HG02759 (cell line): ENCODE measurements around the gene ROBO2.

ENCODE experiments used
- ATAC-seq: cut with Tn5 transposase; IDR thresholded peaks from one replicate; pipeline ENCODE4 v1.9.1; 2021; ENCODE audit warnings: mild to moderate bottlenecking, moderate library complexity; ENCODE audit not compliant: unreplicated experiment

Gene ROBO2

GRCh38 chr3:77052733-77053670 is 13.1 kb downstream of the ROBO2 start:
- no peak for ATAC-seq

DNA sequence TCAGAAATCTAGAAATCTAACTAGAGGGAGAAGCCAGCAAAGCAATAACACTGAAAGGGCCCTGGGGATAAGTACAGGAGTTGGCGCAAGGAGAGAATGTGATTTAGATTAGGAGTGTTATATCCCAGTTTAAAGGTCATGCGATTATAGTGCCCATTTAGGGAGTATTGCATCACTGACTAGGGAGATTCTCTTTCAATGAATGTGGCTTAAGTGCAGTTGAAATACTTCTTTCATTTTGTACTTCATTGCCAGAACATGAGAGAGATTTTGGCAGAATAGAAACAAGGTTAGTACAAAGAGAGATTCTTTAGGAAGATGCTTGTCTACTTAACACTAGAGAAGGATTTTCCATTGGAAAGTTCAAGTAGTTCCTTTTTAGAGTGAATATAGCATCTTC is 13.9 kb downstream of the ROBO2 start:
- ATAC-seq = no peak

- ATAC-seq = no peak
Observed at GRCh38 chr3:77055841-77056341, 16.0 kb downstream of the ROBO2 start.

GRCh38 chr3:77059354-77059753 is 19.5 kb downstream of the ROBO2 start:
- ATAC-seq = no peak

DNA sequence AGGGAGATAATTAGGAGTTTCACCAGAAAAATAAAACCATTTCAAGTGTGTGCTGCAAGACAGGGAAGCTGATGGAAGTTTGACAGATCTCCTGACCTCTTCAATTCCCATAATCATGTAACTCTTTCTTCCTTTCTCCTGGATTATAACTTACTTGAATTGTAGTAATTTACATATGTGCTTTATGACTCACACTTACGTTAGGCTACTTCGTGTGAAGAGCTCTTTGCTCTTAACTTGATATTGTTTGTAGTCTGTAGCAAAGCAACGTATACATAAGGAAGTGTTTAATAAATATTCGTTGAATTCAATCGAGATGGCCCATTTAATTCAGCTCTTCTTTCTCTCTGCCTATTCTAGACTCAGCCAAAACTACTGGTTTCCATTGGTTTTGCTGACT is 23.5 kb downstream of the ROBO2 start:
- no peak for ATAC-seq

DNA sequence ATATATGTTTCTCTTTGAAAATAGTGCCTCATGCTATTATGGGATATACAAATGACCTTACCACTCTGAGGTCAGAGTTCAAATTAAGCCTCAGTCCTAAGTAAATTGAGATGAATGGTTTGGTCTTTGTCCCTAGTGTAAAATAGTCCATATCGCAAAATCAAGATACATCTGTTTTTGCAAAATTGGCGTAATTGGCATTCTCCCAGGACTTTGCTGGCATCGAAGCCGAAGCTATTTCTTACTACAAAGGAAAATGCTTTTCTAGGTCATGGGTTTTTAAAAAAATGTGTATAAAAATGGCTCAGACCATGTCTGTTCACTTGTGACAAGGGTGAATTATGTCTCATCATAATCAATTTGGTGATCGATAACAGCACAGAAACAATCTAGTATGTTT is 25.9 kb downstream of the ROBO2 start:
- no peak for ATAC-seq

DNA sequence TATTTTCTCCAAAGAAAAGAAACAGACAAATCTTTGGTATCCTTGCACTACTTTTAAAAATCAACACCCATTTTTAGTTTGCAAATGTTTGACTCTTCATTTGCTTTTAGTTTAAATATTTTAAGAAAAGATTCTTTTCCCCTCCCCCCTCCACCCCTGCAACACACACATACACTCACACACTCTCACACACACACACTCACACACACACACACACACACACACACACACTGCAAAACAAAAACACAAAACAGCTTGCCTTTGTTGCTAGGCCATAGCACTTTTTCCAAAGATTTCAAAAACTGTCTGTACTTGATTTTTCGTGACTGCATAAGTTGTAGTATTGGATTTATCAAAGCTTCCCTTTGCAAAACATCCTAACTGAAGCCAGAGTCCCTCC is 26.9 kb downstream of the ROBO2 start:
- ATAC-seq = no peak

DNA sequence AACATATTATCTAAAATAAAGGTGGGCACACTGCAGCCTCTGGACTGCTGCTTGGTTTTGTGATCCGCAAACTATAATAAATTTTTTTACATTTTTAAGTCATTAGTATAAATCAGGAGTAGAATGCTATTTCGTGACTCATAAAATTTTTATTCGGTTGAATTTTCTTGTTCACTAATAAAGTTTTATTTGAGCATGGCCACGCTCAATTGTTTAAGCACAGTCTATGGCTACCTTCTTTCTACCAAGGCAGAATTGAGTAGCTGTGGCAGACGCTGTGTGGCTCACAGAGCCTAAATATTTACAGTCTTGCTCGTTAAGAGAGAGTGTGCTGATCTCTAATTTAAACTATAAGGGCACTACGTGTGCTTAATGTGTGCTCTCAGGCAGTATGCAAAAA is 28.9 kb downstream of the ROBO2 start:
- no peak for ATAC-seq

GRCh38 chr3:77071364-77071763 is 31.5 kb downstream of the ROBO2 start:
- no peak for ATAC-seq

DNA sequence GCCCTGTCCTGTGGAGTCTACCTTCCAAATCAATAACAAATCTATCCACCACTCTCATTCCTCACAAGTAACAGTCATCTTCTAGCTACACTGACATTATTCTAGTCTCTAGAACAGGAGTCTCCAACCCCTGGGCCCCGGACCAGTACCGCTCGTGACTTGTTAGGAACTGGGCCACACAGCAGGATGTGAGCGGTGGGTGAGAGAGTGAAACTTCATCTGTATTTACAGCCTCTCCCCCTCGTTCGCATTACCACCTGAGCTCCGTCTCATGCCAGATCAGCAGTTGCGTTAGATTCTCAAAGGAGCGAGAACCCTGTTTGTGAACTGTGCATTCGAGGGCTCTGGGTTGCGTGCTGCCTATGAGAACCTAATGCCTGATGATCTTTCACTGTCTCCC is 31.9 kb downstream of the ROBO2 start:
- ATAC-seq = no peak

GRCh38 chr3:77072232-77072631 is 32.3 kb downstream of the ROBO2 start:
- ATAC-seq = no peak

DNA sequence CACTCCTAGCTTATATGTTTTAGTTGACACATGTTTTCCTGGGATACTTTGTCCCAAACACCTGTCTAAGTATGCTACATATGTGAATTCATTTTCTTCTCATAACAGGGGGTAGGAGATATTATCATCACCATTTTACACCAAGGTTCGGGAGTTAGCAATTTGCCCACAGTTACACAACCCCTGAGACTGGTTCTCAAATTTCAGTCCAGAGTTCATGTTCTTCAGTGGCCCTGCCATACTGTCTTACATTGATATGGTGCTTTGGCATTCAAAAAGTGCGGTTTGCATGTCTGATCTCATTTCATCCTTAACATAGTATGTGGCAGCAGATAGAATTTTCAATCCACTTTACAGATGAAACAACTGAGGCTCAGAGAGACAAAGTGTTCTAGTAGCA is 38.4 kb downstream of the ROBO2 start:
- ATAC-seq = no peak

DNA sequence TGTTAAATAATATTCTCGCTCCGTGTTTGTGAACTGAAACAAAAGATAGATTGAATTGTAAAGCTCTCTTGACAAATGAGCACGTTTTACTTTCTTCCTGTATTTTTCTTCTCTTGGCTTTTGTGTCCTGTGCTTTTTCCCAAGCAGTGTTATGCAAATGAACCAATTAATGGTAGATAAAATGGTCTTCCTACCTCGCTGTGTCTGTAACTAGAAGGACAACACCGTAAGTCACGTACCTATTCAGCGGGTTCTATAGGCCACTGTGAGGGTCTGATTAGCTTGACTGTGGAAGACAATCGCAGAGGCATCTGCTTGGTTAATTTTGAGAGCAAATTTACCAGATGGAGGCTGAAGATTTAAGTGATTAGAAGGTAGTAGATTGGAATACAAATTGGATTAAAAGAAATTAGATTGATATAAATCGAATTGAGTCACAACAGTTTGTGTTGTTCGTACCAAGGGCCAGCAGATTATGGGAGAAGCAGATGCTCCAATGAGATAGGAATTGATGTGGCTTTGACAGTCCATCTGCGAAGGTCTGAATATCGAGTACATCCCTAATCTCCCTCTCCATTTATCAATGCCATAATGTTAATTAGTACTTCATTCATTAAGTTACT is 40.2 kb downstream of the ROBO2 start:
- ATAC-seq = no peak

DNA sequence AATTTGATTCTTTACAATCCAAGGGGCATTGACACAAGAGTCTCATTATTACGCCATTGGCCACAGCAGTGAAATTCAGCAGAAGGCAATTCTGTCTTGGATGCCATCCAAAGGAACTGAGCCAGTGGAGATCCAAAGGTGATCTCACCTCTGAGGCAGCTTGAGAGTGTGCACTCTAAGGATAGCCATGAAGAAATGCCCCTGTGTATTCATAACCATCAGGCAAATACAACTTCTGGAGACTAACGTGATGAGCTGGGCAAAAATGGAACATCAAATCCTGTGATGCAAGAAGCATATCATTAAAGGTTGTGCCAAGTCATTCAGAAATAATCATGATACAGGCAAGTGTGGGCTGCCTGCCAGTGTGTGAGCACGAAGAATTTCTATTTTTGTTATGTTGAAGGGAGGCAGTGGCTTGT is 41.4 kb downstream of the ROBO2 start:
- no peak for ATAC-seq

DNA sequence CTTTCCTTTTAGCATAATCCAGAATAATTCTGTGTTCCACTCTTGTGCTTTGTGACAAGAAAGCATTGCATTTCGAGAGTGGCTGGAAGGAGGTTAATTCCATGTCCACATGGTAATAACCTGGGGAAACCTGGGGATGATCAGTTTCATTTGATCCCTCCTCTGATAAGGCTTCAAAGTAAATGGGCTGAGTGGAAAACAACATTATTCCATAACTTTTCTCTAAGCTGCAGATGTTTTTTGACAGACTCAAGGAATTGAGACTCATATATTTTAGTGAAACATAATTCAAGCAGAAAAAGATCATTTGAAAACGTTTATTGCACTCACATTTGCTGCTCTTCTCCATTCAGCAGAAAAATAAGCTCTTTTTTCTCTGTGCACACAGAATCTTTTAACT is 44.6 kb downstream of the ROBO2 start:
- no peak for ATAC-seq

DNA sequence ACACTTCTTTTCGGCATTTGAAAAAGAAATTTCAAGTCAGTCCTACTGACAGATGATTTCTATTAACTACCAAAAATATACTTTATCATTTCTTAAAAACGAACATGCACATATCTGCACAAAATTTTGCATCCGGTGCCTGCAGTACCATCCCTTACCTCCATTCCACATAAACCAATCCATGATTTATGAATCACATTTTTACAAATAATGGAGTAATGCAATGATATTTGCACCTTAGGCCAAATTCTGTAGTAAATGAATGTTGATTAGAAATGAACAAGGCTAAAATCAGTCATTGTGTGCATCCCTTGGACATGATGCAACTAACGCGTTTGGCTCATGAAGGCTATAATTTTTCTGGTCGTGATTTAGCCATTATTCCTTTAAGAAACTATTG is 46.5 kb downstream of the ROBO2 start:
- no peak for ATAC-seq

- no peak for ATAC-seq
Observed at GRCh38 chr3:77091809-77092208, 51.9 kb downstream of the ROBO2 start.

GRCh38 chr3:77093101-77093500 is 53.2 kb downstream of the ROBO2 start:
- no peak for ATAC-seq

DNA sequence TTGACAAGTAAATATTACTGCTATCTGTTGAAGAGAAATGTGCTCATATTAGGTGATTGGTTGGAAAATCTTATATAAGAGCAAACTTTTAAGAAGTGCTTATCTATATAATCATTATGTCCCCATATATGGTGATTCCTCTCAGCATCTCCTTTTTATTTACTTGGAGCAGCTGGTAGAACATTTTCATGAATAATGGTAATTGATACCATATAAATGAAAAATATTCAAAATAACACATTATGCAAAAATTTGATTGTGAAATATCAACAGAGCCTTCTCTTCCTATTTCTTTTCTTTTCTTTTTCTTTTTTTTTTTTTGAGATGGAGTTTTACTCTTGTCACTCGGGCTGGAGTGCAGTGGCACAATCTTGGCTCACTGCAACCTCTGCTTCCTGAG is 56.2 kb downstream of the ROBO2 start:
- no peak for ATAC-seq

DNA sequence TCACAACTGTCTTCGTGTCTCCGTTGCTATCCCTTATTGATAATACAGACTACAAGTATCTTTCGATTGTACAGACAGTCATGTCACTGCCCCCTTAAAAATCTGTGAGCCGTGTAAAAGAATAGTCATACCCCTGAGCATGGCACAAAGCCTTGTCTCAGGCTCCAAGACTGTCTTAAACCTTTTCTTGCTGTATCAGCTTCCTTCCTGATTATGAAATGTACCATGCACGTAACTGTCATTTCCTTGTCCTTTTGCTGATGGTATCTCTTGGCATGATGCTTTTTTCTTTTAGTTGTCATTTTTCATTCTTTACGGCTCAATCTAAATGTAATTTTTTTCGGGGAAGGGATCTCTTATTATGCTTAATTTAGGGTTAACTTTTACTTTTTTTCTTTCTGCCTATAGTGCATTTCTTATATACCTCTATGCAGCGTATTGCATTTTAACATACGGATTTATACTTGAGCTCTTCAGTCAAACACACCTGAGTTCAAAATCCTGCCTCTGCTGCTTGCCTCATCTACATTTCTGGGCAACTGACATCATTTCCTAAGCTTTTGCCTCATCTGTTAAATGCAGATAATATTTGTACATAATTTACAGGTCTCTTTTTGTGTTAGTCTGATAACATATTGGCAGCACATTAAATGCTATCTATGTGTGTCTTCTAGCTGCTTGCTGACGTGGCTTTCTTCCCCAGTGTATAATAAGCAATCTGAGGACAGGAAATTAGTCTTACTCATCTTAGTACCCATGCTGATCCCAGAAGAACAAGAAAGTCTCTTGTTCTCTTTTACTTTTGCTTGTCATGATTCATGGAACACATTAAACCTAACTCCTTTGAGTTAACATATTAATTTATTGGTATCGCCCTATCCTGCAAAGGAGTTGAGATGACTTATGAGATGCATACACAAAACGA is 57.3 kb downstream of the ROBO2 start:
- no peak for ATAC-seq
